IPS DF 19.7 (cell line): Measurements from ENCODE around the gene ARID3A.
"Not testable (repeated sequence)": the region's sequence is repeated elsewhere in the genome, so short reads cannot be mapped to it uniquely, and the experiment has no call there.

Source experiments
- DNase-seq: peaks from one replicate; pipeline ENCODE4 v3.0.0-alpha.2; 2013; ENCODE audit warnings: low read depth, low spot score

ARID3A gene

DNA sequence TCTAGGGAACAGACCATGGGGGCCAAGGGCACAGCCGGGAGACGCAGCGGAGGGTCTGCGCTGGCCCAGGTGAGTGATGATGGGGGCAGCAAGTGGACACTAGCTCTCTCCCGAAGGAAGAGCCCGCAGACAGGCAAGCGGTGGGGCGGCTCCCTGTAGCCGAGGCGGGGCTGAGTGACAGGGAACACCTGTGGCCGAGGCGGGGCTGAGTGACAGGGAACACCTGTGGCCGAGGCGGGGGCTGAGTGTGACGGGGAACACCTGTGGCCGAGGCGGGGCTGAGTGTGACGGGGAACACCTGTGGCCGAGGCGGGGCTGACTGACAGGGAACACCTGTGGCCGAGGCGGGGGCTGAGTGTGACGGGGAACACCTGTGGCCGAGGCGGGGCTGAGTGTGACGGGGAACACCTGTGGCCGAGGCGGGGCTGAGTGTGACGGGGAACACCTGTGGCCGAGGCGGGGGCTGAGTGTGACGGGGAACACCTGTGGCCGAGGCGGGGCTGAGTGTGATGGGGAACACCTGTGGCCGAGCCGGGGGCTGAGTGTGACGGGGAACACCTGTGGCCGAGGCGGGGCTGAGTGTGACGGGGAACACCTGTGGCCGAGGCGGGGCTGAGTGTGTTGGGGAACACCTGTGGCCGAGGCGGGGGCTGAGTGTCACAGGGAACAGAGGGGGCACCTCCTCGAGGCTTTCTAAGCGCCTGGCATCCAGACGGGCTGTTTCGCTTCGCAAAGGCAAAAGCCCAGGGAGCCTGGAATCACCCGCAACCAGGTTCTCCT lies 34.2 kb upstream of the ARID3A start:
- not testable (repeated sequence) for DNase-seq

DNA sequence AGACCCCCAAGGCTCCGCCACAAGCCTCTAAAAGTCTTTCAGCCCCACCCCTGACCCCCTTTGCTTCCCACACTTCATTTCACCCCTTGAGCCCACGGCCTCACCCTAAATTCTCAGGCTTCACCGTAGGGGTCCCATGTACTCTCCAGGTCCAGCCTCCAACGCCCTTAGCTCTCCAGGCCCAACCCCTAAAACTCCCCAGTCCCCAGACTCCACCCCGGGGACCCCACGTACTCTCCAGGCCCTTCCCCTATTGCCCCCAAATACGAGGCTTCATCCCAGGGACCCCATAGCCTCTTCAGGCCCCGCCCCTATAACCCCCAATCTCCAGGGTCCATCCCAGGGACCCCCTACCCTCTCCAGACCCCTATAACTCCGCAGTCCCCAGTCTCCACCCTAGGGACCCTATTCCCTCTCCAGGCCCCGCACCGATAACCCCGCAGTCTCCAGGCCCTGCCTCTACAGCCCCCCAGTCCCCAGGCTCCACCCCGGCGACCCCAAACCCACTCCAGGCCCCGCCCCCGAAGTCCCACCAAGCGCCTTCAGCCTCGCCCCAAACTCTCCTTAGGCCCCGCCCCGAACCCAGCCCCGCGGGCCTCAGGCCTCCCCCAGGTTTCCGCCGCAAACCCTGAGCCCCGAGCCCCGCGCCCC lies 33.5 kb upstream of the ARID3A start:
- DNase-seq, result no peak

DNA sequence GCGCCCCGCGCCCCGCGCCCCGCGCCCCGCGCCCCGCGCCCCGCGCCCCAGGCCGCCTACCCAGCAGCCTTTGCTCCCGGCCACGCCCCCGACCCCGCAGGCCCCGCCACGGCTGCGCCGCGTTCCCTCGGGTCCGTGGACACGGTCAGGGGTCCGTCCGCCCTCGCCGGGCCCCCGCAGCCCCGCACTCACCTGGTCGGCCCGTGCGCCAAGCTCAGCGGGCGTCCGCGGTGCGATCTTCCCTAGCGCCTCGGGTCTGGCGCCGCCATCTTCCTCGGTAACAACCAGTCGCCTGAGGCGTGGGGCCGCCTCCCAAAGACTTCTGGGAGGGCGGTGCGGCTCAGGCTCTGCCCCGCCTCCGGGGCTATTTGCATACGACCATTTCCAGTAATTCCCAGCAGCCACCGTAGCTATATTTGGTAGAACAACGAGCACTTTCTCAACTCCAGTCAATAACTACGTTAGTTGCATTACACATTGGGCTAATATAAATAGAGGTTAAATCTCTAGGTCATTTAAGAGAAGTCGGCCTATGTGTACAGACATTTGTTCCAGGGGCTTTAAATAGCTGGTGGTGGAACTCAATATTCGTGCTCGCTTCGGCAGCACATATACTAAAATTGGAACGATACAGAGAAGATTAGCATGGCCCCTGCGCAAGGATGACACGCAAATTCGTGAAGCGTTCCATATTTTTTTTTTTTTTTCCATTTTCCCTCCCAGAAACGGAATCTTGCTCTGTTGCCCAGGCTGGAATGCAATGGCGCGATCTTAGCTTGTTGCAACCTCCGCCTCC lies 32.7 kb upstream of the ARID3A start, which contains the start of the genes MED16 and RNU6-9:
MED16 (minus strand) TSS at position 294 of the 796 bp plus-strand sequence. CDS start 2,056 bp downstream, outside the sequence.
RNU6-9 (plus strand) TSS at position 591 of the 796 bp plus-strand sequence.
- no peak for DNase-seq

DNA sequence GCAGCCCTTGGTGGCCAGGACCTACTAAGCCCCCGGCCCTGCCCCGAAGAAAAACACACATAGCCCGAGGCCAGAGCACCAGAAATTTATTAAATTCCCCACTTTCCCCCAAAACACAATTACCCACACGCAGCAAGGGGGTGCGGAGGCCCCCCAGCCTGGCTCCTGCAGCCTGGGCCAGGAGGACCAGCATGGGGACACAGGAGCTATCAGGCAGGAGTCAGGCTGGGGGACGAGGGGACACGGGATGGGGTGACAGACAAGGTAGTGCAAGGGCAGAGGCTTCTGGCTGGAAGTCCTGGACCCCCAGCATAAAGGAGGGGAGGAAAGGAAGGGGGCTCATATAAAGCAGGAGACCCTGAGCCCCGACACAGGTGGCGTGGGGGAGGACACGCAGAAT lies 29.4 kb upstream of the ARID3A start:
- DNase-seq, result no peak

DNA sequence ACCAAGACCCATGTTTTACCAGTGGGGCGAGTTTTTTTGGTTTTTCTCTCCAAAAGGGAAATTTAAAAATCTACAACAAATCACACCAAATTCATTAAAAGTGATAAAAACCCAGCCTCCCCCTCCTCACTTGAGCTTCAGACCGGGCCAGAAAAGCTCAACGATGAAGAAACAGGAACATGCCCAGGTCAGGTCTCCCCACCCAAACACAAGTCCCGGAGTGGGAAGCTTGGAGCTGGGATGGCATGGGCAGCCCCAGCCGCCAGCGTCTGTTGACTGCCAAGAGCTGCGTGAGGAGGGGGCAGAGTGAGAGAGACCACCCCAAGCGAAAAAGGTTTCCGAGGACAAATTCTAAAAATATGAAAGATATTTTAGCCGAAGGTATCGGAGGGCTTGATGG lies 28.8 kb upstream of the ARID3A start:
- no peak for DNase-seq

DNA sequence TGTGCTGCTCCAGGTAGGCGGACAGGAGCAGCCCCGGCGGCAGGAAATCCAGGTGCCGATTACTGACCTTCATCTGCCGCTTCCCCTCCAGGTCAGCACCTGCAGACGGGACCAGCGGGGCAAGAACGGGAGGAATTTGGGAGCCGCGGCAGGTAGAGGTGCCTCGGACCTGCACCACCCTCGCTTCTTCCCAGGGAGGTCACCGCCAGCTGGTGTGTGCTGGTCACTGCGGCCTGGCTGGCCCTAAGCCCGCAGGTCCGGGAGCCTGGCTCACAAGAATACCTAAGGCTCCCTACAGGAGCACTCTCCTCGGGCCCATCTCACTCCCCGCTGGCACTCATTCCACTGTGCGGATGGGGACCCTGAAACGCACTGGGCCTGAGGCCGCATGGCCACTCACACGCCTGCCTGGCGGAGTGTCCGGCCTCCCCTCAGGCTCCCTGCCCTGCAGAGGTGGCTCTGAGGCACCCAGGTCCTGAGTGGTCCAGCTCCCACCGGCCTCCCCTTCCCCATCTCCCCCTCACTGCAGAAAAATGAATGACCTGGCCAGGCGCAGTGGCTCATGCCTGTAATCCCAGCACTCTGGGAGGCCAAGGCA lies 28.3 kb upstream of the ARID3A start:
- DNase-seq, result no peak

DNA sequence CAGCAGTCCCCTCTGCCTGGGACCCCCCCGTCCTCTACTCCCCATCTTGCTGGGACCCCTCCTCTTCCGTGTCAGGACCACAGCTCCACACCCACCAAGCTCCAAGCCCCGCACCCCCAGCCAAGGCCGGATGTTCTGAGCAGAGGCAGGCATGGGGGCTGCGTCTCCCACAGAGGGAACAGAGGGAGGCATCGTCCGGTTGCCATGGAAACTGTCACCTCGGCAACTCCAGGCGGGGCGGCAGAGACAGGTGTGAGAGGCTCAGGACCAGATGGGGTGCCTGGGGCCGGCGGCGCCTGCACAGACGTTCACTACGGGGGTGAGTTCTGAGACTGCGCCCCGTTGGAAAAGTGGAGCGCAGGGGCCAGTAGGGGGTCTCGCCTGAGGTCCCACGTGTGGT lies 27.2 kb upstream of the ARID3A start:
- DNase-seq, result no peak

DNA sequence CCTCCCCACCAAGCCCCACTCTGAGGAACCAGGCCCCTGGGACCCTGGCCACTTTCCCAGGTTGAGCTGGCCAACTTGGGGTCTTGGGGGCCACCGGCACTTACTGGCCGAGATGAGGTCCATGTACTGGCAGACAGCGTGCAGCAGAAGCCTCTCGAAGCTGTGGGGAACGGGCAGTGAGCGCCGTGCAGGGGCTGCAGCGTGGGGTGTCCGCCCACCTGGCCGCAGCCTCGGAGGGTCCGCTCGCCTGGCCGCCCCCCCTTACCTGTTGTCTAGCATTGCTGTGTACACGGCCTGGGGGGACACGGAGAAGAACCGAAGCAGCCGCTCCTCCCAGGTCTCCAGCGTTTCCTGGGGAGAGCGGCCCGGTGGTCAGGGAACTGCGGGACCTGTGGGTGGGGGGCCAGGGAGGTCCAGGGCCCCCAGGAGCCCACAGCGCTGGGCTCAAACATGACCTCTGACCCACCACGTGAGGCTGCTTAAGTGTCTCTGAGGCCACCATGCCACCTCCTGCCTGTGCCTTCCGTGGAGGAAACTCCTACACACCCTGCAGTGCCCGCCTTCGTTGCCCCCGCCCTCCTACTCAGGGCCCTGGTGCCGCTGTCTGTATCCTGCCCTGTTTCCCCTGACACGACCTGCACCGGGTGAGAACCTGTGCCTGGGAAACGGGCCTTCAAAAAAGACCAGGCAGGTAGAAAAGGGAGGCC lies 26.3 kb upstream of the ARID3A start:
- DNase-seq, result no peak

DNA sequence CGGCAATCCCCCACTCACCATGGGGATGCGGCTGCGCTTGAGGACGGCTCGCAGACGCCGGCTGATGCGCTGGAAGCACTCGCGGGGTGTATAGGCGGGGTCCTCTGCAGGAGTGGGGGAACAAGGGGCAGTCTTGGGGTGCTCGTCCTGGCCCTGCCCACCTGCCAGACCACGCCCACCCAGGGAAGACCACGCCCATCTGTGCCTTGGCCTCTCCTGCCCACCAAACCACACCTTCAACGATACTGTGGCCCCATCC lies 25.9 kb upstream of the ARID3A start:
- no peak for DNase-seq

- DNase-seq, result no peak
Measured at GRCh38 chr19:900302-901111, 25.3 kb upstream of the ARID3A start.

GRCh38 chr19:901216-902092 lies 24.4 kb upstream of the ARID3A start:
- no peak for DNase-seq

GRCh38 chr19:902093-902370 lies 23.8 kb upstream of the ARID3A start:
- no peak for DNase-seq

DNA sequence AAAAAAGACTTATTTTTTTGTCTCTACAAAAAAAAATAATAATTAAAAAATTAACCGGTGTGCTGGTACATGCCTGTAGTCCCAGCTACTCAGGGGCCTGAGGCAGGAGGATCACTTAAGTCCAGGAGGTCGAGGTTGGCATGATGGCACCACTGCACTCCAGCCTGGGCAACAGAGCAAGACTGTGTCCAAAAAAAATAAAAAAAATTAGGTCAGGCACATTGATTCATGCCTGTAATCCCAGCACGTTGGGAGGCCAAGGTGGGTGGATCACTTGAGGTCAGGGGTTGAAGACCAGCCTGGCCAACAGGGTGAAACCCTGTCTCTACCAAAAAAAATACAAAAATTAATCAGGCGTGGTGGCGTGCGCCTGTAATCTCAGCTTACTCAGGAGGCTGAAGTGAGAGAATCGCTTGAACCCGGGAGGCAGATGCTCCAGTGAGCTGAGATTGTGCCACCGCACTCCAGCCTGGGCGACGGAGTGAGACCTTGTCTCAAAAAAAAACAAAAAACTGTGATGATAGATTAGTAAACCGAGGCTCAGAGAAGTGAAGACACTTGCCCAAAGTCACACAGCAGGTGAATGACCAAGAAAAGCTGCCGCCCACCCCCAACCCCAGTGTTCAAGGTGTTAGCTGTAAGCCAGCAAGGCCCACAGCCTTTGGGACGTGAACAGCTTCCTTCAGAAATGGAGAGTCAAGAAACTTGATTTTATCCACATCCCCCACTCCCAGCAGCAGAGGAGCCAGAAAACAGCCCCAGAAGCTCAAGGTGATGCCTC lies 23.2 kb upstream of the ARID3A start:
- no peak for DNase-seq

GRCh38 chr19:903266-903797 lies 22.5 kb upstream of the ARID3A start:
- no peak for DNase-seq

DNA sequence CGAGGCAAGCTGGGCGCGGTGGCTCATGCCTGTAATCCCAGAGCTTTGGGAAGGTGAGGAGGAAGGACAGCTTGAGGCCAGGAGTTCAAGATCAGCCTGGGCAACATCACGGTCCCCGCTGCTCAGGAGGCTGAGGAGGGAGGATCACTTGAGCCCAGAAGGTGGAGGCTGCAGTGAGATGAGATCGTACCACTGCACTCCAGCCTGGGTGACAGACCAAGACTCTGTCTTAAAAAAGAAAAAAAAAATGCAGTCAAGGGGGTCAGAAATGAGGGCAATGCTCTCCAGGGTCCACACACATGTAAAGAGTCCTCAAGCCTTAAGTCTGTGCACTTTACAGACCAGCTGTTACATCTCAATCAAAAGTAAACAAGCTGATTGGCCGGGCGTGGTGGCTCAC lies 21.3 kb upstream of the ARID3A start:
- no peak for DNase-seq

DNA sequence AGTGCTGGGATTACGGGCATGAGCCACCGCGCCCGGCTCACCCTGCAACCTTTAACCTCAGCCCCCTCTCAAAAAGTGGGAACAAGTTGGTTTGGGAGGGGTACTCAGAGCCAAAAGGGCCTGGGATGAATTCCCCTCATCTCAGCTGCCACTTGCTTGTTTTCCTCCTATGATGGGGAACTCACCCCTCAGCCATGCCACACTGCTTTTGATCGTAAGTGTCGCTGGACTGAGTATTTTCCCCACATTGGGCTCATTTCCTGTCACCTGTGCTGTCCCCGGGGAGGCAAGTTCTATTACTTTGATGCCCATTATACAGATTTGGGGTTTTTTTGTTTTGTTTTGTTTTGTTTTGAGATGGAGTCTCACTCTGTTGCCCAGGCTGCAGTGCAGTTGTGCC lies 19.4 kb upstream of the ARID3A start:
- no peak for DNase-seq

DNA sequence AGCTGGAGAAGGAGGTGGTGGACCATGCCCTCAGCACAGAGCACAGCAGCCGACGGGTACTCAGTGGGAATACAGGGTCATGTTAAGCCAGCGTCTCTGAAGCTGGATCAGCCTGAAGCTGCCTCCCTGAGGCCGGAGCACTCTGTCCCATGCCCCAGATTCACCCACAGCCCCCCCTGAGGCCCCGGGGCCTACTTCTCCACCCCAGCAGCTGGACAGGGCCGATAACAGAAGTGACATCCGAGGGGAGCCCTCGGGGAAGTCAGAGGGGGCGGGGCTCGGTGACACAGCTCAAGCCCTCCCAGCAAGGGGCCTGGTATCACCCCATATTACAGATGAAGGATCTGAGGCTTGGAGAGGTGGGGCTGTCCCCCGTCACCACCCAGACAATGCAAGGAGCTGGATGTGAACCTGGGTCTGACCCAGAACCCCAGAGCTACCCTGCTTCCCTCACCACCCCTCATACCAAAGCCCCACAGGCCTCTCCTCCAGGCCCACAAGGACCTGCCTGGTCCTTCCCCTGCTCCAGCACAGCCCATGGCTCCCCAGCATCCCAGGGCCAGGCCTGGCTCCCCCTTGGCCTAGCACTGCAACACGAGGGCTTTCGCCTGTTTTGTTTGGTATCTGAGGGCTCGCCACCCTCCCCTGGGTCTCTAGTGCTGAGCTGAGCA lies 18.5 kb upstream of the ARID3A start:
- DNase-seq, result no peak
